ENCODE data around the gene GH1. TPM values are rescaled to one million over a fixed set of nuclear protein-coding genes. Genes with fewer than 3 reads are reported as not detected.
"Not testable (repeated sequence)": the region's sequence is repeated elsewhere in the genome, so short reads cannot be mapped to it uniquely, and the experiment has no call there.

The GH1 gene
- total RNA-seq, 4 donors from 2014 or later: not detected

DNA sequence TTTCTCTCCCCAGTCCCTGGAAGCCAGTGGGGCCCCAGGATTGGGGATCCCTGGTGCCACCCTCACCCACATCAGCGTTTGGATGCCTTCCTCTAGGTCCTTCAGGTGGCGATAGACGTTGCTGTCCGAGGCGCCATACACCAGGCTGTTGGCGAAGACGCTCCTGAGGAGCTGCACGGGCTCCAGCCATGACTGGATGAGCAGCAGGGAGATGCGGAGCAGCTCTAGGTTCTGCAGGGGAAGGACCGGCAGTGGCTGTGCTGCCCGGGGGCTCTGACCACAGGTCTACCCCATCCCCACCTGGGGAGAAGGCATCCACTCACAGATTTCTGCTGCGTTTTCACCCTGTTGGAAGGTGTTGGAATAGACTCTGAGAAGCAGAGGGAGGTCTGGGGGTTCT, 37.9 kb downstream of the GH1 start:
- no peak for DNase-seq
- Histone ChIP-seq H3K9me3 (no peaks in the 10 kb centered on the region), H3K27me3 (no peaks in the 10 kb centered on the region), H3K36me3 (no peaks in the 10 kb centered on the region), H3K4me3 (no peak overlapping the region), H3K4me1 (no peaks in the 10 kb centered on the region), H3K27ac (no peak overlapping the region)
- intact Hi-C loops (cut with DNase I; ENCODE audit: low total_unique reads) (no loop called here), in situ Hi-C loops (cut with MboI; ENCODE audit: low pct_ligation_motif_present in 1 of 4, low pct_unique_long_range_greater_than_20kb in 1 of 4, low sequenced_read_pairs in 3 of 4) (no loop called here)
- TF ChIP-seq EP300 (IDR thresholded peaks at IDR 0.05; ENCODE audit: low read depth): no peak
- no peak for TF ChIP-seq POLR2AphosphoS5 (IDR thresholded peaks at IDR 0.05)
- no peak for TF ChIP-seq POLR2A (IDR thresholded peaks at IDR 0.05)
- TF ChIP-seq, protein P1, sequence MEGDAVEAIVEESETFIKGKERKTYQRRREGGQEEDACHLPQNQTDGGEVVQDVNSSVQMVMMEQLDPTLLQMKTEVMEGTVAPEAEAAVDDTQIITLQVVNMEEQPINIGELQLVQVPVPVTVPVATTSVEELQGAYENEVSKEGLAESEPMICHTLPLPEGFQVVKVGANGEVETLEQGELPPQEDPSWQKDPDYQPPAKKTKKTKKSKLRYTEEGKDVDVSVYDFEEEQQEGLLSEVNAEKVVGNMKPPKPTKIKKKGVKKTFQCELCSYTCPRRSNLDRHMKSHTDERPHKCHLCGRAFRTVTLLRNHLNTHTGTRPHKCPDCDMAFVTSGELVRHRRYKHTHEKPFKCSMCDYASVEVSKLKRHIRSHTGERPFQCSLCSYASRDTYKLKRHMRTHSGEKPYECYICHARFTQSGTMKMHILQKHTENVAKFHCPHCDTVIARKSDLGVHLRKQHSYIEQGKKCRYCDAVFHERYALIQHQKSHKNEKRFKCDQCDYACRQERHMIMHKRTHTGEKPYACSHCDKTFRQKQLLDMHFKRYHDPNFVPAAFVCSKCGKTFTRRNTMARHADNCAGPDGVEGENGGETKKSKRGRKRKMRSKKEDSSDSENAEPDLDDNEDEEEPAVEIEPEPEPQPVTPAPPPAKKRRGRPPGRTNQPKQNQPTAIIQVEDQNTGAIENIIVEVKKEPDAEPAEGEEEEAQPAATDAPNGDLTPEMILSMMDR (IDR thresholded peaks at IDR 0.05): no peak
- 77% methylated on average over 12 of the region's 12 CpGs; no CpG with 5 or more reads in 1 of the 2 donors for WGBS, 2 donors (ENCODE audit: low coverage in 1 of 2)

DNA sequence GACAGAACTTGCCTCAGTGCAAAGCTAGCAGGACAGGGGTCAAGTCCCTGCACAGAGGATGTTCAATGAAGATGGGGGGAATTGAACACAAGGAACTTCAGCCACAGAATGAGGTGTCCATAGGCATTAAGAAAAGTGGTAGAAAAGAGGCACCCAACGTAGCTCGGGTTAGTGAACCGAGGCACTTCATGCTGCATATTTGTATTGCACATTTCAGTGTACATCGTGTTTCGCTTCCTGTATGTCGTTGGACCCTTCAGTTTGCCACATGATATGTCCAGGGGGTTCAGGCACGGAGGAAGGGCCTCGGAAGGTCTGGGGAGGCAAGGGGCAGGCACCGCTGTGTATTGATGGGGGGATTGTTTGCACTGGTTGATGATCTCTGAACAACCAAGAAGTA, 40.2 kb downstream of the GH1 start:
- H3K9me3 ChIP-seq; intact Hi-C loops (cut with DNase I; ENCODE audit: low total_unique reads); H3K4me3 ChIP-seq; H3K4me1 ChIP-seq; H3K36me3 ChIP-seq; DNase-seq; H3K27ac ChIP-seq; H3K27me3 ChIP-seq; in situ Hi-C loops (cut with MboI; ENCODE audit: low pct_ligation_motif_present in 1 of 4, low pct_unique_long_range_greater_than_20kb in 1 of 4, low sequenced_read_pairs in 3 of 4): not testable (repeated sequence)
- WGBS, 2 donors (ENCODE audit: low coverage in 1 of 2): 77 to 84% methylated on average over 4 to 9 of the region's 9 CpGs

DNA sequence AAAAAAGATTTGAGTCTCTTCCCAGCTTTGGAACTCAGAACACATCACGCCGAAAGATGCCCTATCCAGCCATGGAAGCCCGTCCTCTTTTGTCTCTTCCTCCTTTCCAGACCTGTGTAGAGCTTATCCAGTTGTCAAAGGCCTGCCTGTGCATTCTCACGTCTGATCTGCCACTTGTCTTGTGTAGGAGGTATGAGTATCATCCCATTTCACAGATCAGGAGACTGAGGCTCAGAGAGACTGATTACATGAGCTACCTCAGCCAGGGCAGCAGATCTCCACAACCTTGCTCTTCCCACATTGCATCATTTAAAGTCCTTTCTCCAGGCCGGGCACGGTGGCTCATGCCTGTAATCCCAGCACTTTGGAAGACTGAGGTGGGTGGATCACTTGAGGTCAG, 43.9 kb downstream of the GH1 start:
- H3K4me3 ChIP-seq; intact Hi-C loops (cut with DNase I; ENCODE audit: low total_unique reads); H3K4me1 ChIP-seq; H3K9me3 ChIP-seq; in situ Hi-C loops (cut with MboI; ENCODE audit: low pct_ligation_motif_present in 1 of 4, low pct_unique_long_range_greater_than_20kb in 1 of 4, low sequenced_read_pairs in 3 of 4); H3K27me3 ChIP-seq; H3K36me3 ChIP-seq; H3K27ac ChIP-seq; DNase-seq: not testable (repeated sequence)
- 72 to 100% methylated on average over 3 to 6 of the region's 6 CpGs for WGBS, 2 donors (ENCODE audit: low coverage in 1 of 2)

DNA sequence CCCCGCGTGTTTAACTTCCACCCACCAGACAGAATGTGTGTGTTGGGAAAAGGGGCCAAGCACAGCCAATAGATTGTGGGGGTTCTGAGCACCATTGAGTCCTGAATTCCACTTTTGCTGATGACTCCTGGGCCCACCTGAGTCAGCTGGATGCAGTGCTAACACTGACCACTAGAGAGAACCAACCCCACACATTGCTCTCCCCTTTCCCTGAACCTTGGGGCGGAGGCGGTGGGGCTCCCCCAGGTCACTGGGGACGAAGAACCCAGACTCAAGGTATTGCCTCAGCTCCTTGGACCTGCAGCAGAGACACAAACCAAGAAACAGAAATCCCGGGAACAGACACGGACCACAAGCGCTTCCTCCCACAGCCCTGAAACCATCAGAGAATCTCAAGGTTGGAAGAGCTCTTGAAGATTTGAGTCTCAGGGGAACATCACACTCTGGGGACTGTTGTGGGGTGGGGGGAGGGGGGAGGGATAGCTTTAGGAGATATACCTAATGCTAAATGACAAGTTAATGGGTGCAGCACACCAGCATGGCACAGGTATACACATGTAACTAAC, 44.5 kb downstream of the GH1 start:
- H3K9me3 ChIP-seq; H3K27ac ChIP-seq; H3K4me1 ChIP-seq; DNase-seq; in situ Hi-C loops (cut with MboI; ENCODE audit: low pct_ligation_motif_present in 1 of 4, low pct_unique_long_range_greater_than_20kb in 1 of 4, low sequenced_read_pairs in 3 of 4); intact Hi-C loops (cut with DNase I; ENCODE audit: low total_unique reads); H3K27me3 ChIP-seq; H3K36me3 ChIP-seq; H3K4me3 ChIP-seq: not testable (repeated sequence)
- 68% methylated on average over 4 of the region's 8 CpGs; no CpG with 5 or more reads in 1 of the 2 donors for WGBS, 2 donors (ENCODE audit: low coverage in 1 of 2)

DNA sequence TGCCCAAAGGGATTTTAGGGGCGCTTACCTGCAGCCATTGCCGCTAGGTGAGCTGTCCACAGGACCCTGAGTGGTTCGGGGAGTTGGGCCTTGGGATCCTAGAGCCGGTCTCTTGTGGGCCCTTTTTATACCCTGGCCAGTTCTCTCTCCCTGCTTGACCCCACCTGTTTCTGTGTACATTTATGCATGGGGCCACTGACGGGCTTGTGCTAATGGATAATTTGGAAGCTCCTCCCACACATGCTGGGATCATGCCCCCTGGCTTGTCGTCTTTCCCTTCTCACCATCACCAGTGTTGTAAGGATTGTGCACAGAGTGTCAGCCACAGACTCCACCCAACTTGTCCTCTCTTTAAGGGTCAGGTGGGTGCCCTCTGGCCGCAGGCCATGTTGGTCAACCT, 45.1 kb downstream of the GH1 start, which contains the start of gene CSH2:
Gene CSH2 (minus strand): TSS at position 101 of the 400 bp plus-strand sequence. CDS start 63 bp downstream, at position 38.
- intact Hi-C loops (cut with DNase I; ENCODE audit: low total_unique reads); DNase-seq; H3K9me3 ChIP-seq; H3K36me3 ChIP-seq; H3K27me3 ChIP-seq; H3K27ac ChIP-seq; H3K4me1 ChIP-seq; H3K4me3 ChIP-seq; in situ Hi-C loops (cut with MboI; ENCODE audit: low pct_ligation_motif_present in 1 of 4, low pct_unique_long_range_greater_than_20kb in 1 of 4, low sequenced_read_pairs in 3 of 4): not testable (repeated sequence)
- no CpG with 5 or more reads among the region's 7 CpGs for WGBS, 2 donors (ENCODE audit: low coverage in 1 of 2)

DNA sequence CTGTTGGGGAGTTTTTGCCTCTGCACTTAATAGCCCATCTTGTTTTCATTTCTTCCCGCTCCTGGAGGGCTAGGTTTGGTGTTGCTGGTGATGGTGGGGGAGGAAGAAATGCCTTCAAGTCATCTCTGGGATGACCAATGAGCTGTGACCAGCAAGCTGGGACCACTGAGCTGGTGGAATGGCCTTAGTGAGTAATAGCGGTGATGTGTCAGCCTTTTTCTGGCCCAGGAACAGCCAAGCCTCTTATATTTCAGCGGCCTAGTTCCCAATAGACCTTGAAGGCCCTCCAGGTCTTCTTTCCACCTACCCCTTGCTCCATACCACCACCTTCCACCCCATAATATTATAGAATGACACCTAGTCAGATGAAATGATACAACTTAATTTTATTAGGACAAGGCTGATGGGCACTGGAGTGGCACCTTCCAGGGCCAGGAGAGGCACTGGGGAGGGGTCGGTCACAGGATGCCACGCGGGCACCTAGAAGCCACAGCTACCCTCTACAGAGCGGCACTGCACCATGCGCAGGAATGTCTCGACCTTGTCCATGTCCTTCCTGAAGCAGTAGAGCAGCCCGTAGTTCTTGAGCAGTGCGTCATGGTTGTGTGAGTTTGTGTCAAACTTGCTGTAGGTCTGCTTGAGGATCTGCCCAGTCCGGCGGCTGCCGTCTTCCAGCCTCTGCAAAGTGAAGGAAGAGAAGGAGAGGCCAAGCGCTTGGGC, 46.8 kb downstream of the GH1 start:
- H3K36me3 ChIP-seq; H3K27me3 ChIP-seq; H3K4me1 ChIP-seq; H3K4me3 ChIP-seq; intact Hi-C loops (cut with DNase I; ENCODE audit: low total_unique reads); in situ Hi-C loops (cut with MboI; ENCODE audit: low pct_ligation_motif_present in 1 of 4, low pct_unique_long_range_greater_than_20kb in 1 of 4, low sequenced_read_pairs in 3 of 4); H3K9me3 ChIP-seq; H3K27ac ChIP-seq; DNase-seq: not testable (repeated sequence)
- WGBS, 2 donors (ENCODE audit: low coverage in 1 of 2): 92% methylated on average over 15 of the region's 15 CpGs; no CpG with 5 or more reads in 1 of the 2 donors

DNA sequence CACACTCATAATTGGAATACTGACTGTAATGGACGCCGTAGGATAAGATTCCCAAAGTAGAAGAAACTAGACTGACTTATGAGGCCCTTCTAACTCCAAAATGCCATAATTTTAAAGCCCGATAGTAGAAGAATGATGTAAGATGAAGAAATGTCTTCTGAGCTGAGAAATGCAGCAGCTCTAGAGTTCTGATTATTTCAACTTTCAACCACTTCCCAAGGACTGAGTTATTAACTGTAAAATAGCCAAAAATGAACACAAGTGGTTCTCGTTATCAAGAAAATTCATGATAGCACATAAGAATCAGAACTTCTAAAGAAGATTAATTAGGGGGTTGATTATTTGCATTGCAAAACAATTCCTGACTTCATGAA, 48.4 kb downstream of the GH1 start:
- WGBS, 2 donors (ENCODE audit: low coverage in 1 of 2): 68 to 88% methylated on average over 4 of the region's 4 CpGs
- H3K4me3 ChIP-seq; in situ Hi-C loops (cut with MboI; ENCODE audit: low pct_ligation_motif_present in 1 of 4, low pct_unique_long_range_greater_than_20kb in 1 of 4, low sequenced_read_pairs in 3 of 4); H3K27me3 ChIP-seq; H3K4me1 ChIP-seq; intact Hi-C loops (cut with DNase I; ENCODE audit: low total_unique reads); H3K9me3 ChIP-seq; DNase-seq; H3K27ac ChIP-seq; H3K36me3 ChIP-seq: not testable (repeated sequence)

DNA sequence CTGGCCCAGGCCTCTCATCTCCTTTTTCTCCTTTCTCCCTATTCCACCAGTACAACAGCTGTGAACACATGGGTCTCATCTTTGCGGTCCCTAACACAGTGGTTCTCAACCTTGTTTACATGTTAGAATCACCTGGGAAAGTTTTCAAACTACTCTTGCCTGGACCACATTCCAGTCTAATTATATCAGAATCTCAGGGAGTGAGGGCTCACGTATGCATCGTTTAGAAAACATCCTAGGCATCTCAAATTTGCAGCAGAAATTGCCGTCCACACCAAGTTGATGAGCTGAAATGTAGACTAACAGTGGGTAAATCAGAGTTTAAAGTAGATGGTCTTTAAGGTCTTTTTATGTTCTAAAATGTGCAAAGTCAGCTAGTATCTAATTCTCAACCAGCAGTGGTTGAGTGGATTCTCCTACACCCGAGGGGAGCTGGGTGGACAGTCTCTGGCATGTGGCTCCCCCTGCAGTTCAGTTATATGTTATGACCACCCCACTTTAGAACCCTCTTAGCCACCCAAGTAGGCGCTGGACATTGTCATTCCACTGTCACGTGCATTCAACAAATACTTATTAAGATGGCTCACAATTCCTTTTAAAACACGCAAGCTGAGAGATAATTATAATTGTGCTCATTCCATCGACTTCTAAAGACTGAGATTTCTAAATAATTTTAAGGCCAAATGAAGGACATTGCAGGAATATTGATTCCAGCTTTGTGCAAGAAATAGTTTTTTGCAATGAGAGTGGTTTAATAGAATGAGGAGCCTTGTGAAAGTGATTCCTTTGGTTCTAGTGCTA, 48.9 kb downstream of the GH1 start:
- WGBS, 2 donors (ENCODE audit: low coverage in 1 of 2): 55 to 58% methylated on average over 7 to 9 of the region's 9 CpGs
- intact Hi-C loops (cut with DNase I; ENCODE audit: low total_unique reads); DNase-seq; H3K27me3 ChIP-seq; H3K4me1 ChIP-seq; in situ Hi-C loops (cut with MboI; ENCODE audit: low pct_ligation_motif_present in 1 of 4, low pct_unique_long_range_greater_than_20kb in 1 of 4, low sequenced_read_pairs in 3 of 4); H3K27ac ChIP-seq; H3K36me3 ChIP-seq; H3K4me3 ChIP-seq; H3K9me3 ChIP-seq: not testable (repeated sequence)

Data from transverse colon (tissue), 4 donors.